ENCODE results near the gene CEP104.

GRCh38 chr1:3787745-3788605, 69.0 kb downstream of the CEP104 start:
- TF ChIP-seq EZH2phosphoT487 (IDR thresholded peaks at IDR 0.05; ENCODE audit: insufficient read depth, low read depth) (no peak), EZH2 (IDR thresholded peaks at IDR 0.05; ENCODE audit: insufficient read depth, poor library complexity, severe bottlenecking) (no peak)
